Measurements from ENCODE around the gene GOLGA6A.
A peak's percentile ranks its signal among the peaks of the same experiment; 100 is the strongest.
"Not testable (repeated sequence)": the region's sequence is repeated elsewhere in the genome, so short reads cannot be mapped to it uniquely, and the experiment has no call there.

GOLGA6A gene

DNA sequence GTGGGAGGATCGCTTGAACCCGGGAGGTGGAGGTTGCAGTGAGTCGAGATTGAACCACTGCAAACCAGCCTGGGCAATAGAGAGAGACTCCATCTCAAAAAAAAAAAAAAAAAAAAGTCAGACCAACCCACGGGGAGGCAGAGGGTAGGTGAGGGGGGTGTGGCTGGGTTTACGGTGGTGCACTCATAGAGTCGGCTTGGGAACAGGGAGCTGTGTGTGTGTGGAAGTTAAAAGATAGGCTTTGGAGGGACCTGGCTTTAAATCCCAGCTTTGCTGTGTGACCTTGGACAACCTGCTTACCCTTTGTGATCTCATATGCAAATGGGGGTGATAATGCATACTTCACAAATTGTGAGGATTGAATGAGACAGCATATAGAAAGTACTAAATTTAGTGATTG lies 38.1 kb upstream of the GOLGA6A start:
- H3K4me1 ChIP-seq (ENCODE audit: insufficient read depth, low read length, poor library complexity, severe bottlenecking) = peaks cover 24% of the 10 kb centered on the region
- H3K9ac ChIP-seq (ENCODE audit: low read depth, low read length, poor library complexity, severe bottlenecking) = no peak overlapping the region
- no peaks in the 10 kb centered on the region for H3K9me3 ChIP-seq (ENCODE audit: insufficient read depth, low read depth, low read length)
- no peak overlapping the region for H3K4me3 ChIP-seq (ENCODE audit: low read length, poor library complexity, severe bottlenecking)
- no peaks in the 10 kb centered on the region for H3K9me2 ChIP-seq (replicated peaks; ENCODE audit: low read depth, low read length)
- H4K20me1 ChIP-seq (ENCODE audit: insufficient read depth, low read length, poor library complexity, severe bottlenecking) = no peaks in the 10 kb centered on the region
- no peaks in the 10 kb centered on the region for H3K36me3 ChIP-seq (ENCODE audit: insufficient read depth, low read length)
- no peak for TF ChIP-seq EZH2phosphoT487 (IDR thresholded peaks at IDR 0.05; ENCODE audit: borderline replicate concordance)
- TF ChIP-seq, protein P1, sequence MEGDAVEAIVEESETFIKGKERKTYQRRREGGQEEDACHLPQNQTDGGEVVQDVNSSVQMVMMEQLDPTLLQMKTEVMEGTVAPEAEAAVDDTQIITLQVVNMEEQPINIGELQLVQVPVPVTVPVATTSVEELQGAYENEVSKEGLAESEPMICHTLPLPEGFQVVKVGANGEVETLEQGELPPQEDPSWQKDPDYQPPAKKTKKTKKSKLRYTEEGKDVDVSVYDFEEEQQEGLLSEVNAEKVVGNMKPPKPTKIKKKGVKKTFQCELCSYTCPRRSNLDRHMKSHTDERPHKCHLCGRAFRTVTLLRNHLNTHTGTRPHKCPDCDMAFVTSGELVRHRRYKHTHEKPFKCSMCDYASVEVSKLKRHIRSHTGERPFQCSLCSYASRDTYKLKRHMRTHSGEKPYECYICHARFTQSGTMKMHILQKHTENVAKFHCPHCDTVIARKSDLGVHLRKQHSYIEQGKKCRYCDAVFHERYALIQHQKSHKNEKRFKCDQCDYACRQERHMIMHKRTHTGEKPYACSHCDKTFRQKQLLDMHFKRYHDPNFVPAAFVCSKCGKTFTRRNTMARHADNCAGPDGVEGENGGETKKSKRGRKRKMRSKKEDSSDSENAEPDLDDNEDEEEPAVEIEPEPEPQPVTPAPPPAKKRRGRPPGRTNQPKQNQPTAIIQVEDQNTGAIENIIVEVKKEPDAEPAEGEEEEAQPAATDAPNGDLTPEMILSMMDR (conservative IDR thresholded peaks at IDR 0.05; ENCODE audit: low read length) = no peak
- H2AFZ ChIP-seq (ENCODE audit: low read length) = 0 out of 2 replicates have a peak overlapping the region, but pooled peaks have one; percentile 79
- no peaks in the 10 kb centered on the region for H3K79me2 ChIP-seq (ENCODE audit: insufficient read depth, low read length)
- H3K27me3 ChIP-seq (ENCODE audit: insufficient read depth, low read length, poor library complexity, severe bottlenecking) = no peaks in the 10 kb centered on the region
- no peak overlapping the region for H3K4me2 ChIP-seq (ENCODE audit: low read depth, low read length, poor library complexity, severe bottlenecking)
- H3F3A ChIP-seq (ENCODE audit: low read depth) = no peaks in the 10 kb centered on the region

DNA sequence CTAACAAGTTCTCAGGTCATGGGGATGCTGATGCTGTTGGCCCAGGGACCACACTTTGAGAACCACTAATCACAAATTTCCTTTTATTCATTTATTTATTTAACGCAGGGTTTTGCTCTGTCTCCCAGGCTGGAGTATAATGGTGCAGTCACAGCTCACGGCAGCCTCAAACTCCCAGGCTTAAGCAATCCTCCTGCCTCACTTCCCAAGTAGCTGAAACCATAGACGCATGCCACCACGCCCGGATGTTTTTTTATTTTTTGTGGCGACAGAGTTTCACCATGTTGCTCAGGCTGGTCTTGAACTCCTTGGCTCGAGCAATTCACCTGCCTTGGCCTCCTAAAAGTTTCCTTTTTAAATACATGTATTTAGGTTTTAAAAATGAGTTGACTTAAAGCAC lies 27.4 kb upstream of the GOLGA6A start:
- Histone ChIP-seq H2AFZ (ENCODE audit: low read length) (no peak overlapping the region), H3K9me2 (replicated peaks; ENCODE audit: low read depth, low read length) (no peaks in the 10 kb centered on the region), H3K79me2 (ENCODE audit: insufficient read depth, low read length) (no peaks in the 10 kb centered on the region), H3K4me3 (ENCODE audit: low read length, poor library complexity, severe bottlenecking) (no peak overlapping the region), H3K9ac (ENCODE audit: low read depth, low read length, poor library complexity, severe bottlenecking) (no peak overlapping the region), H3K27me3 (ENCODE audit: insufficient read depth, low read length, poor library complexity, severe bottlenecking) (no peaks in the 10 kb centered on the region), H3K4me1 (ENCODE audit: insufficient read depth, low read length, poor library complexity, severe bottlenecking) (no peaks in the 10 kb centered on the region), H4K20me1 (ENCODE audit: insufficient read depth, low read length, poor library complexity, severe bottlenecking) (no peaks in the 10 kb centered on the region), H3K4me2 (ENCODE audit: low read depth, low read length, poor library complexity, severe bottlenecking) (no peak overlapping the region), H3K9me3 (ENCODE audit: insufficient read depth, low read depth, low read length) (no peaks in the 10 kb centered on the region), H3F3A (ENCODE audit: low read depth) (no peaks in the 10 kb centered on the region), H3K36me3 (ENCODE audit: insufficient read depth, low read length) (no peaks in the 10 kb centered on the region)
- TF ChIP-seq, protein P1 (conservative IDR thresholded peaks at IDR 0.05; ENCODE audit: low read length) = no peak
- TF ChIP-seq EZH2phosphoT487 (IDR thresholded peaks at IDR 0.05; ENCODE audit: borderline replicate concordance) = no peak

- H3K9ac ChIP-seq (ENCODE audit: low read depth, low read length, poor library complexity, severe bottlenecking); H3K9me2 ChIP-seq (replicated peaks; ENCODE audit: low read depth, low read length); H3F3A ChIP-seq (ENCODE audit: low read depth); H3K4me3 ChIP-seq (ENCODE audit: low read length, poor library complexity, severe bottlenecking); H3K36me3 ChIP-seq (ENCODE audit: insufficient read depth, low read length); H3K4me1 ChIP-seq (ENCODE audit: insufficient read depth, low read length, poor library complexity, severe bottlenecking); H4K20me1 ChIP-seq (ENCODE audit: insufficient read depth, low read length, poor library complexity, severe bottlenecking); H2AFZ ChIP-seq (ENCODE audit: low read length); H3K79me2 ChIP-seq (ENCODE audit: insufficient read depth, low read length); H3K27me3 ChIP-seq (ENCODE audit: insufficient read depth, low read length, poor library complexity, severe bottlenecking); H3K9me3 ChIP-seq (ENCODE audit: insufficient read depth, low read depth, low read length); H3K4me2 ChIP-seq (ENCODE audit: low read depth, low read length, poor library complexity, severe bottlenecking): not testable (repeated sequence)
- TF ChIP-seq, protein P1 (conservative IDR thresholded peaks at IDR 0.05; ENCODE audit: low read length) = peak; percentile 45
These were observed 26.3 kb upstream of the GOLGA6A start for GRCh38 chr15:74108611-74109010.

All from Loucy (cell line).